Uterus (tissue), 4 donors: ENCODE results near the gene POU3F1. TPM values are rescaled to one million over a fixed set of nuclear protein-coding genes. Genes with fewer than 3 reads are reported as not detected.

ENCODE experiments used
- DNase-seq, 2 donors: peaks; one replicate each; pipeline ENCODE4 v3.0.0-alpha.2; 2019 to 2020
- H3K27ac ChIP-seq, 2 donors: fragments of 200-600 bp; sonication (generic); 1 replicate in 1 of 2; 2 replicates in 1 of 2; pipeline ENCODE4 v1.5.1; 2016 to 2018
- H3K27me3 ChIP-seq, 2 donors: fragments of 200-600 bp; sonication (generic); one replicate each; pipeline ENCODE4 v1.5.1; 2018 to 2019; ENCODE audit warnings: control low read depth in 1 of 2
- H3K36me3 ChIP-seq, 2 donors: fragments of 200-600 bp; sonication (generic); one replicate each; pipeline ENCODE4 v1.5.1; 2019; ENCODE audit warnings: control low read depth in 1 of 2
- H3K4me1 ChIP-seq, 2 donors: fragments of 200-600 bp; sonication (generic); one replicate each; pipeline ENCODE4 v1.5.1; 2018 to 2019; ENCODE audit warnings: control low read depth in 1 of 2
- H3K4me3 ChIP-seq, 2 donors: fragments of 200-600 bp; sonication (generic); 1 replicate in 1 of 2; 2 replicates in 1 of 2; pipeline ENCODE4 v1.5.1; 2018 to 2019; ENCODE audit warnings: mild to moderate bottlenecking in 1 of 2
- H3K9me3 ChIP-seq, 2 donors: fragments of 200-600 bp; sonication (generic); one replicate each; pipeline ENCODE4 v1.5.1; 2019; ENCODE audit warnings: control low read depth in 1 of 2
- CTCF ChIP-seq, 4 experiments: fragments of 200-600 bp in 2 of 4; fragments of 450-650 bp in 2 of 4; sonication (generic) in 2 of 4; IDR thresholded peaks; one replicate each; pipeline ENCODE4 v1.5.1; 2016 to 2019; ENCODE audit warnings: antibody characterized with exemption in 4 of 4, mild to moderate bottlenecking in 2 of 4, moderate library complexity in 1 of 4
- POLR2A ChIP-seq, 2 donors: fragments of 450-650 bp; IDR thresholded peaks; one replicate each; pipeline ENCODE4 v1.6.1; 2016; ENCODE audit warnings: antibody characterized with exemption in 2 of 2, mild to moderate bottlenecking in 1 of 2, moderate library complexity in 1 of 2
- intact Hi-C: fragments of 100-400 bp; cut with DNase I; formaldehyde crosslinking; loops from one replicate; pipeline ENCODE4 v1.15.1; 2023; ENCODE audit warnings: low total_unique reads
- total RNA-seq, 4 donors: library from RNA; depleted of rRNA in 3 of 4; stranded (reverse); fragments of >200 nt in 3 of 4; gene quantifications; one replicate each; pipeline versions ENCODE4 v1.1.0 to v1.2.4, GENCODE V29; 2014 to 2023
- donor health status: DM: yes; HTN: yes; CAD: no.

The POU3F1 gene
- total RNA-seq, 4 donors from 2014 or later = not detected

DNA sequence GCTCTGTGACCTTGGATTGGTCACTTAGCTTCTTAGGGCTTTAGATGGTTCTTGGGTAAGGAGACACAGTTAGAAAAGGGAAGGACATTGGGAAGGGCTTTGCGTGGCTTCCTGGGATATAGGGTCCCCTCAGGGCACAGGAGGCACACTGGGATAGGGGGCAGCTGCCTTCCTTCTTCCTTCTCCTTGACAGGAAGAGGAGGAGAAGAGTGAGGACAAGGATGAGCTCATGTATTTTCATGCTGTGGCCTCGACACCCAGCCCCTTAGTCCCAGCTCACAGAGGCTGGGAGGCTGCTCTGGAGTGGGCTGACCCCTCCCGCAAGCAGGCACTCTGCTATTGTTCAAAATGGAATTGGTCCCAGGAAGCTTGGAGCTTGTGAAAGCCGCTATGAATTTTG is 45.7 kb upstream of the POU3F1 start:
- no peak overlapping the region for H3K27ac ChIP-seq
- H3K4me1 ChIP-seq = no peaks in the 10 kb centered on the region
- no peaks in the 10 kb centered on the region for H3K36me3 ChIP-seq
- intact Hi-C loops = no loop called here
- no peak overlapping the region for H3K4me3 ChIP-seq
- no peak for TF ChIP-seq POLR2A (IDR thresholded peaks at IDR 0.05)
- no peak for TF ChIP-seq CTCF (IDR thresholded peaks at IDR 0.05)
- H3K9me3 ChIP-seq = no peaks in the 10 kb centered on the region
- no peaks in the 10 kb centered on the region for H3K27me3 ChIP-seq
- no peak for DNase-seq

- Histone ChIP-seq H3K4me1 (no peaks in the 10 kb centered on the region), H3K9me3 (no peaks in the 10 kb centered on the region), H3K27me3 (no peaks in the 10 kb centered on the region), H3K4me3 (no peak overlapping the region), H3K36me3 (no peaks in the 10 kb centered on the region), H3K27ac (no peak overlapping the region)
- TF ChIP-seq POLR2A (IDR thresholded peaks at IDR 0.05) (no peak), CTCF (IDR thresholded peaks at IDR 0.05) (no peak)
- intact Hi-C loops = no loop called here
- no peak for DNase-seq
These were observed 44.2 kb upstream of the POU3F1 start for GRCh38 chr1:38090796-38091195.

GRCh38 chr1:38089712-38090360 is 43.2 kb upstream of the POU3F1 start:
- TF ChIP-seq CTCF (IDR thresholded peaks at IDR 0.05) = no peak
- TF ChIP-seq POLR2A (IDR thresholded peaks at IDR 0.05) = no peak
- Histone ChIP-seq H3K36me3 (no peaks in the 10 kb centered on the region), H3K4me3 (no peak overlapping the region), H3K27me3 (no peaks in the 10 kb centered on the region), H3K27ac (no peak overlapping the region), H3K9me3 (no peaks in the 10 kb centered on the region), H3K4me1 (no peaks in the 10 kb centered on the region)
- intact Hi-C loops = no loop called here
- DNase-seq = no peak

GRCh38 chr1:38088791-38089190 is 42.2 kb upstream of the POU3F1 start:
- TF ChIP-seq POLR2A (IDR thresholded peaks at IDR 0.05) (no peak), CTCF (IDR thresholded peaks at IDR 0.05) (no peak)
- Histone ChIP-seq H3K27me3 (no peaks in the 10 kb centered on the region), H3K27ac (no peak overlapping the region), H3K4me1 (no peaks in the 10 kb centered on the region), H3K4me3 (no peak overlapping the region), H3K36me3 (no peaks in the 10 kb centered on the region), H3K9me3 (no peaks in the 10 kb centered on the region)
- no peak for DNase-seq
- intact Hi-C loops = no loop called here

DNA sequence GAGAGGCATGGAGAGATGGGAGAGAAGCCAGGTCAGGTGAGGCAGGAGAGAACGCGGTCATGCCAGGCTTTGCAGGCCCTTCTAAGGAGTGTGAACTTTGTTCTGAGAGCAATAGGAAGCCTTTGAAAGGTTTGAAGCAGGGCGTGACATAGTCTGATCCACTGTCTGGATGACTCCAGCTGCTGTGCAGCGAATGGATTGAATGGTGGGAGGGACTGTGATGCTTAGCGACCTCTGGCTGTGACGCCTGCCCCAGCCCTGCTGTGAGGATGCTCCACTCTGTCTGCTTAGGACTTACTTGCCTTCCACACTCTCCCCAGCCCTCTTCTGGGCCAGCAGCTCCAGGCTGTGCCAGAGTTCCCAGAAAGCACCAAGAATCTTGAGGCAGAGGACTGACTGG is 41.8 kb upstream of the POU3F1 start:
- intact Hi-C loops = no loop called here
- Histone ChIP-seq H3K36me3 (no peaks in the 10 kb centered on the region), H3K27ac (no peak overlapping the region), H3K9me3 (no peaks in the 10 kb centered on the region), H3K27me3 (no peaks in the 10 kb centered on the region), H3K4me3 (no peak overlapping the region), H3K4me1 (no peaks in the 10 kb centered on the region)
- no peak for DNase-seq
- TF ChIP-seq CTCF (IDR thresholded peaks at IDR 0.05) (no peak), POLR2A (IDR thresholded peaks at IDR 0.05) (no peak)
